Measurements from ENCODE around the gene AQP7. TPM values are rescaled to one million over a fixed set of nuclear protein-coding genes. Genes with fewer than 3 reads are reported as not detected.

Gene AQP7
- total RNA-seq, 3 donors from 2014 or later, result 29.3 to 193 (median 38.3) TPM

GRCh38 chr9:33354651-33355211 is 47.6 kb downstream of the AQP7 start:
- Histone ChIP-seq H3K27me3 (no peaks in the 10 kb centered on the region), H3K9me3 (no peaks in the 10 kb centered on the region), H3K36me3 (no peaks in the 10 kb centered on the region), H3K4me1 (no peaks in the 10 kb centered on the region), H3K4me3 (no peak overlapping the region), H3K27ac (no peak overlapping the region)
- TF ChIP-seq CTCF (IDR thresholded peaks at IDR 0.05) (no peak), POLR2AphosphoS5 (IDR thresholded peaks at IDR 0.05) (no peak), POLR2A (IDR thresholded peaks at IDR 0.05) (no peak)
- intact Hi-C loops (cut with DNase I; ENCODE audit: low total_unique reads), result no loop called here
- DNase-seq (ENCODE audit: low spot score in 2 of 2), result no peak

DNA sequence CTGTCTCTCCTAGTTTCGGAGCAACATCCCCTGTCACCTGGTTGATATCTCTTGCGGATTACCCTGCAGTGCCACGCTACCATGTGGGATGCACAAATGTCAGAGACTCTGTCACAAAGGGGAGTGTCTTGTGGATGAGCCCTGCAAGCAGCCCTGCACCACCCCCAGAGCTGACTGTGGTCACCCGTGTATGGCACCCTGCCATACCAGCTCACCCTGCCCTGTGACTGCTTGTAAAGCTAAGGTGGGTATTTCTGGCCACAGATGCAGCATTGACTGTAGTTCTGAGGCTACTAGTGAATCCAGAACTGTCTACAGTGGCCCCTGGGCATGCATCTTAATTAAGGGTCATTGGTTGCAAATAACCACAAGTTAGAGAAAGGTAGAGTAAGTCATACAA is 50.8 kb downstream of the AQP7 start:
- Histone ChIP-seq H3K27me3 (no peaks in the 10 kb centered on the region), H3K27ac (peak overlapping the region in 1 of 2 donors; percentile 52), H3K4me1 (no peaks in the 10 kb centered on the region), H3K9me3 (no peaks in the 10 kb centered on the region), H3K4me3 (no peak overlapping the region), H3K36me3 (peaks cover 8% of the 10 kb centered on the region)
- no peak for DNase-seq (ENCODE audit: low spot score in 2 of 2)
- intact Hi-C loops (cut with DNase I; ENCODE audit: low total_unique reads), result no loop called here
- TF ChIP-seq POLR2AphosphoS5 (IDR thresholded peaks at IDR 0.05), result no peak
- no peak for TF ChIP-seq POLR2A (IDR thresholded peaks at IDR 0.05)
- TF ChIP-seq CTCF (IDR thresholded peaks at IDR 0.05), result no peak

GRCh38 chr9:33350310-33350709 is 52.1 kb downstream of the AQP7 start:
- H3K27me3 ChIP-seq, result no peaks in the 10 kb centered on the region
- no peak for DNase-seq (ENCODE audit: low spot score in 2 of 2)
- TF ChIP-seq CTCF (IDR thresholded peaks at IDR 0.05) (no peak), POLR2AphosphoS5 (IDR thresholded peaks at IDR 0.05) (no peak), POLR2A (IDR thresholded peaks at IDR 0.05) (no peak)
- no peaks in the 10 kb centered on the region for H3K9me3 ChIP-seq
- intact Hi-C loops (cut with DNase I; ENCODE audit: low total_unique reads), result no loop called here
- H3K4me1 ChIP-seq, result no peaks in the 10 kb centered on the region
- H3K27ac ChIP-seq, result peak overlapping the region; percentile 56 to 82
- peaks cover 13% of the 10 kb centered on the region for H3K36me3 ChIP-seq
- H3K4me3 ChIP-seq, result no peak overlapping the region

DNA sequence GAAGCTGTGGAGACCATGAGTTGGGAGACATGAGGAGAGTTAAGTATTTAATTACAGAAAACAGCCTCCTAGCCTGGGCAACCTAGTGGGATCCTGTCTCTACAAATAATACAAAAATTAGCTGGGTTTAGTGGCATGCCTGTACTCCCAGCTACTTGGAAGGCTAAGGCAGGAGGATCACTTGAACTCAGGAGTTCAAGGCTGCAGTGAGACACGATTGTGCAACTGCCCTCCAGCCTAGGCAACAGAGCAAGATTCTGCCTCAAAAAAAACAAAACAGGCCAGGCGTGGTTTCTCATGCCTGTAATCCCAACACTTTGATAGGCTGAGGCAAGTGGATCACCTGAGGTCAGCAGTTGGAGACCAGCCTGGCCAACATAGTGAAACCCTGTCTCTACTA is 52.6 kb downstream of the AQP7 start:
- intact Hi-C loops (cut with DNase I; ENCODE audit: low total_unique reads), result no loop called here
- TF ChIP-seq POLR2A (IDR thresholded peaks at IDR 0.05) (no peak), CTCF (IDR thresholded peaks at IDR 0.05) (no peak), POLR2AphosphoS5 (IDR thresholded peaks at IDR 0.05) (no peak)
- H3K9me3 ChIP-seq, result no peaks in the 10 kb centered on the region

DNA sequence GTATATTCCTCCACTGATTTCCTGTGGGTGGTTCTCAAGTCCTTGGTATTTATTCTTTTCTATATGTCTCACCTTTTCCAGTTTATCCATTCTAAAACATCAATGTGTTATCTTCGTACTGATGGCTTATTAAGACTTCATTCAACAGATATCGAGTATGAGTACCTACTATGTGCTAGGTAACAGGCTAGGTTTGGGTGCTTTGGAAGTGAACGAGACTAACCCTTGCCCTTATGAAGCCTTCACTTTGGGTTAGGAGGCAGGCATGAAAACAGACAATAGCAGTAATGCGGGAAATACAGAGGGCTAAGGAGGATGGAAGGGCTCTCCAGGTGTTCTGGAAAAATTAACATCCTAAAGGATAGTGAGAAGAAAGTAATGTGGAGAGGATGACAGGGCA is 53.4 kb downstream of the AQP7 start:
- no peaks in the 10 kb centered on the region for H3K4me1 ChIP-seq
- H3K36me3 ChIP-seq, result peaks cover 13% of the 10 kb centered on the region
- intact Hi-C loops (cut with DNase I; ENCODE audit: low total_unique reads), result no loop called here
- TF ChIP-seq POLR2AphosphoS5 (IDR thresholded peaks at IDR 0.05), result no peak
- TF ChIP-seq CTCF (IDR thresholded peaks at IDR 0.05), result no peak
- TF ChIP-seq POLR2A (IDR thresholded peaks at IDR 0.05), result no peak
- no peaks in the 10 kb centered on the region for H3K27me3 ChIP-seq
- no peak overlapping the region for H3K4me3 ChIP-seq
- no peaks in the 10 kb centered on the region for H3K9me3 ChIP-seq
- no peak for DNase-seq (ENCODE audit: low spot score in 2 of 2)
- H3K27ac ChIP-seq, result peak overlapping the region; percentile 2 to 56

More for the DNA sequence above, 52.6 kb downstream of the AQP7 start:
- H3K4me1 ChIP-seq, result no peaks in the 10 kb centered on the region
- no peaks in the 10 kb centered on the region for H3K27me3 ChIP-seq
- DNase-seq (ENCODE audit: low spot score in 2 of 2), result no peak
- H3K4me3 ChIP-seq, result no peak overlapping the region
- H3K27ac ChIP-seq, result peak overlapping the region; percentile 56 to 82
- peaks cover 13% of the 10 kb centered on the region for H3K36me3 ChIP-seq
